Upper lobe of left lung (tissue), 4 donors: Measurements from ENCODE around the gene DENND4C.

Experiments used
- EP300 ChIP-seq, 4 donors: sonication (generic); formaldehyde crosslinking; IDR thresholded peaks; one replicate each; pipeline ENCODE4 v1.5.1; 2017; ENCODE audit warnings: antibody characterized with exemption in 4 of 4, control low read depth in 2 of 4
- TF ChIP-seq, protein P1 (sequence below), 6 experiments: fragments of 450-650 bp in 4 of 6; fragments of 200-600 bp in 2 of 6; sonication (generic) in 2 of 6; IDR thresholded peaks; one replicate each; pipeline ENCODE4 v1.5.1; 2016 to 2019; ENCODE audit warnings: antibody characterized with exemption in 6 of 6

GRCh38 chr9:19284729-19285128 is 54.2 kb downstream of the DENND4C start:
- TF ChIP-seq, protein P1, sequence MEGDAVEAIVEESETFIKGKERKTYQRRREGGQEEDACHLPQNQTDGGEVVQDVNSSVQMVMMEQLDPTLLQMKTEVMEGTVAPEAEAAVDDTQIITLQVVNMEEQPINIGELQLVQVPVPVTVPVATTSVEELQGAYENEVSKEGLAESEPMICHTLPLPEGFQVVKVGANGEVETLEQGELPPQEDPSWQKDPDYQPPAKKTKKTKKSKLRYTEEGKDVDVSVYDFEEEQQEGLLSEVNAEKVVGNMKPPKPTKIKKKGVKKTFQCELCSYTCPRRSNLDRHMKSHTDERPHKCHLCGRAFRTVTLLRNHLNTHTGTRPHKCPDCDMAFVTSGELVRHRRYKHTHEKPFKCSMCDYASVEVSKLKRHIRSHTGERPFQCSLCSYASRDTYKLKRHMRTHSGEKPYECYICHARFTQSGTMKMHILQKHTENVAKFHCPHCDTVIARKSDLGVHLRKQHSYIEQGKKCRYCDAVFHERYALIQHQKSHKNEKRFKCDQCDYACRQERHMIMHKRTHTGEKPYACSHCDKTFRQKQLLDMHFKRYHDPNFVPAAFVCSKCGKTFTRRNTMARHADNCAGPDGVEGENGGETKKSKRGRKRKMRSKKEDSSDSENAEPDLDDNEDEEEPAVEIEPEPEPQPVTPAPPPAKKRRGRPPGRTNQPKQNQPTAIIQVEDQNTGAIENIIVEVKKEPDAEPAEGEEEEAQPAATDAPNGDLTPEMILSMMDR (IDR thresholded peaks at IDR 0.05), result no peak
- no peak for TF ChIP-seq EP300 (IDR thresholded peaks at IDR 0.05)
